Subcutaneous adipose tissue (tissue), 4 donors: ENCODE results near the gene ABCC1. TPM values are rescaled to one million over a fixed set of nuclear protein-coding genes. Genes with fewer than 3 reads are reported as not detected.

ENCODE experiments used
- total RNA-seq, 4 donors: library from RNA; depleted of rRNA; stranded (reverse); fragments of >200 nt; gene quantifications; one replicate each; pipeline ENCODE4 v1.1.0, GENCODE V29; 2016
- TF ChIP-seq, protein P1 (sequence below): fragments of 450-650 bp; IDR thresholded peaks from one replicate; pipeline ENCODE4 v1.5.1; 2016; ENCODE audit warnings: low read depth, mild to moderate bottlenecking, control low read depth, antibody characterized with exemption, moderate library complexity

The ABCC1 gene
- total RNA-seq, 4 donors from 2014 or later: 16.1 to 23.6 (median 22.1) TPM

DNA sequence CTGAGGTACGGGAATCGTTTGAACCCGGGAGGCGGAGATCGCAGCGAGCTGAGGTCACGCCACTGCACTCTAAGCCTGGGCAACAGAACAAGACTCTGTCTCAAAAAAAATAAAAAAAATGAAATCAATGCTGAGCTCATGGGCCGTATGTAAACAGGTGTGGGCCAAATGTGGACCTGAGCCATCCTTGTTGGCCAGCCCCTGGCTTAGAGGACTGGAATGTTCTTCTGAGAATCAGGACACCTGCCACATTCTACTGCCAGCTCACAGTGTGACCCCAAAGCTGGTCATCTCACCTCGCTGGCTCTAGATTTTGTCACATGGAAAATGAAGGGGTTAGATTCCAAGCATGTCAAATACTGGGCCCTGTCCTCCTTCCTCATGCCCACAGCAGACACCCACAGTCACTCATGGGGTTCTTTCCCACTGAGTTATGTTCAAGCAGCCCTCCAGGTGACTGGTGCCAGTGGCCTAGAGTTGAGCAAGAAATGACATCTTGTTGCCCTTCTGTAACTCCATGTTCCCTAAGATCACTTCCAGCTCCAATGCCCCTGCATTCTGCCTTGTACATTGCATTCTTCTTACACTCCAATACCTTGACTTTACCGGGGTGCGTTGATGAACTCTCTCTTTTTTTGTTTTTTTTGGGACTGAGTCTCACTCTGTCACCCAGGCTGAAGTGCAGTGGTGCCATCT, 110.6 kb downstream of the ABCC1 start:
- TF ChIP-seq, protein P1, sequence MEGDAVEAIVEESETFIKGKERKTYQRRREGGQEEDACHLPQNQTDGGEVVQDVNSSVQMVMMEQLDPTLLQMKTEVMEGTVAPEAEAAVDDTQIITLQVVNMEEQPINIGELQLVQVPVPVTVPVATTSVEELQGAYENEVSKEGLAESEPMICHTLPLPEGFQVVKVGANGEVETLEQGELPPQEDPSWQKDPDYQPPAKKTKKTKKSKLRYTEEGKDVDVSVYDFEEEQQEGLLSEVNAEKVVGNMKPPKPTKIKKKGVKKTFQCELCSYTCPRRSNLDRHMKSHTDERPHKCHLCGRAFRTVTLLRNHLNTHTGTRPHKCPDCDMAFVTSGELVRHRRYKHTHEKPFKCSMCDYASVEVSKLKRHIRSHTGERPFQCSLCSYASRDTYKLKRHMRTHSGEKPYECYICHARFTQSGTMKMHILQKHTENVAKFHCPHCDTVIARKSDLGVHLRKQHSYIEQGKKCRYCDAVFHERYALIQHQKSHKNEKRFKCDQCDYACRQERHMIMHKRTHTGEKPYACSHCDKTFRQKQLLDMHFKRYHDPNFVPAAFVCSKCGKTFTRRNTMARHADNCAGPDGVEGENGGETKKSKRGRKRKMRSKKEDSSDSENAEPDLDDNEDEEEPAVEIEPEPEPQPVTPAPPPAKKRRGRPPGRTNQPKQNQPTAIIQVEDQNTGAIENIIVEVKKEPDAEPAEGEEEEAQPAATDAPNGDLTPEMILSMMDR: no peak

DNA sequence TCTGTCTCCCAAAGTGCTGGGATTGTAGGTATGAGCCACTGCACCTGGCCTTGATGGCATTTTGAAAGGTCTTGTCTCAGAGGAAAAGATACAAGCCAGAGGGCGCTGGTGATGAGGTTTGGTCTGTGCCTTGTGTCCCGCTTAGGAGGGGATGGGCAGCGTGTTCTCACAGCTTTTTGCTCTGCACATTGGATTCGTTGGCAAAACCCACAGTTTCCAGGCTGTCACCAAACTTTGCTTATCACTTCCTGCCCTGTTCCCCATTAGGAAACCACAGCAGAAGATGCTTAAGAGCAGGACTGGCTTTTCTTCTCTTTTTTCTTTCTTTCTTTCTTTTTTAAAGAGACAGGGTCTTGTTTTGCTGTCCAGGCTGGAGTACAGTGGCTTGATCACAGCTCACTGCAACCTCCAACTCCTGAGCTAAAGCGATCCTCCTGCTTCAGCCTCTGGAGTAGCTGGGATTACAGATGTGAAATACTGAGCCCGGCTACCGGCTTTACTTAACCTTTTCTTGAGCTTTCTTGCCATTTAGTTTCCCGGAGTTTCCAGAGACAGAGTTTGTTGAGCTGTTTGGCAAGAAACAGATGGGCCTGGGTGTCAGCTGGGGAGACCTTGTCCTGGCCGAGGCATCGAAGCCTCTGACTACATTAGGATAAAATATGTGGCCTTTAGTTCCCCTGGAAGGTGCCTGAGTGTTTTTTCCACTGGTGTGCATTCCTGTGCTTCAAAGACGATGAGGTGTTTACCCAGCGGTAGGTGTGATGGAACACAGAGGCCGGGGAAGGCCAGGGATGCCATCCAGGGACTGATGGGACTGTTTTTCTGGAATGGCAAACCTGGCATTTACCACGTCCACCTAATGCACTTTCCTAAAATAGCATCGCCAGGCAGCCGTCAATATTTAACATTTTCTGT, 112.9 kb downstream of the ABCC1 start:
- TF ChIP-seq, protein P1: no peak

DNA sequence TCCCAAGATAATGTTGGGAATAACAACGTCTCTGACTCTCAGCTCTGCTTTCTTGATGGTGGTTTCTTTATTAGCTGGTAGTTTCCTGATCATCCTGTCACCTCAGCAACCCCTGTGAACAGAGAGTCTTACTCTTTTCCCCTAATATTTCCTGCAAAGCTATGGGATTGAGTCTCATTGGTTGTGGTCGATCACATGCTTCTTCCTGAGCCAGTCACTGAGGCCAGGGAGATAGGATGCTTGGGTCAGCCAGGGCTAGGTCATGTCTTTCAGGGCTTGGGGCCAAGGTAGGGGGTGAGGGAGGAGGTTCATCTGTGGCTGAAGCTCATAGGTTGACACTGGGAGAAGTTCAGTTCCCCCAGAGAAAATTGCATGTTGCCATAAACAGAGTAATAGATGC, 114.3 kb downstream of the ABCC1 start:
- TF ChIP-seq, protein P1: no peak

DNA sequence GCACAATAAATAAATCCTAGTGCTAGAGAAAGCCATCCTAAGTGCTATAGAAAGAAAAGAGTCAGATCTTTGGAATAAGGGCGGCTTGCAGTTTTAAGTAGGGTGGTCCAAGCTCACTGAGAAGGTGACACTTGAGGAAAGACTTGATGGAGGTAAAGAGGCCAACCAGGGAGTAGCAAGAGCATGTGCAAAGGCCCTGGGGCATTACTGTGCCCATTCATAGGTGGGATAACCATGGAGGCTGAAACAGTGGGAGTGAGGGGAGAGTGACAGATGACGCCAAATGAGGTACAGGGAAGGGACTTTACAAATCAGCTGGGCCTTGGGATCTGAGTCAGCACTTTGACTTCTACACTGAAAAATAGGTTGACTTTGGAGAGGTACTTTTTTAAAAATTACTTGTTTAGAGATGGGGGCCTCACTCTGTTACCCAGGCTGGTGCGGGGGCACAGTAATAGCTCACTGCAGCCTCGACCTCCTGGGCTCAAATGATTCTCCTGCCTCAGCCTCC, 115.5 kb downstream of the ABCC1 start:
- TF ChIP-seq, protein P1: no peak

DNA sequence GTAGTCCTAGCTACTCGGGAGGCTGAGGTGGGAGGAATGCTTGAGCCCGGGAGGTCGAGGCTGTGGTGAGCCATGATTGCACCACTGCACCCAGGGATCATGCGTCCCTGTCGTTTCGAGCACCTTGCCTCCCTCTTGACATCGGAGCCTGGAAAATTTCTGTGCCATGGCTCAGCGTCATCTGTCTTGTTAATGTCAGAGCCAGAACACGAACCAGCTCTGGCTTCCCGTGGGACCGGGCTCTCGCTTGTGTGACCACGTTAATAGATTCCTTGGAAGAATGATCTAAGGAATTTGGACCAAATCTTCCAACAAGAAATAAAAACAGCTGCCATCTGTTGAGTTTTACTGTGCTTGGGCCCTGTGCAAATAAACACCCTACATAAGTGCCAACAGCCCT, 117.7 kb downstream of the ABCC1 start:
- TF ChIP-seq, protein P1: no peak

DNA sequence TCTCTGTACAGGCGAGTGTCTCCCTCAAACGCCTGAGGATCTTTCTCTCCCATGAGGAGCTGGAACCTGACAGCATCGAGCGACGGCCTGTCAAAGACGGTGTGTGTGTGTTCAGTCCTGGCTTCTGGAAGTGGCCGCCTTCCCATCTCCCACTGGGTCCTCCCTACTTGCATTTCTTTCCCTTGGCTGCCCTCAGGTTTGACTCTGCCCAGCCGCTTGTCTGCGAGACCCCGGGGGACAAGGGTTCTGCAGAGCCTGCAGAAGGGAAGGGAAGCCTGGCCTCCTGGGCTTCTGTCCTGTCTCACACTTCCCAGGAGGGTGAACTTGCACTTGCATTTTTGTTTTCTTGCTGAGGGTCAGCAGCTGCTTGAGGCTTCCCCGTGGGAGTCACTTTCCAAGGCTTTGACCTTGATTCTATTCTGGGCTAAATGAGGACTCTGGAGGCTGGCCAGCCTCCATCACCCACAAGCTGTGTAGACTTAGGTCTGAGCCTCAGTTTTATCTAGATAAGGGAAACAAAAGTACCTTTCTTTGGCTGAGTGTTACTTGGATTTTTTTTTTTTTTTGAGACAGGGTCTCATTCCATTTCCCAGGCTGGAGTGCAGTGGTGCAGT, 122.3 kb downstream of the ABCC1 start:
- TF ChIP-seq, protein P1: no peak

DNA sequence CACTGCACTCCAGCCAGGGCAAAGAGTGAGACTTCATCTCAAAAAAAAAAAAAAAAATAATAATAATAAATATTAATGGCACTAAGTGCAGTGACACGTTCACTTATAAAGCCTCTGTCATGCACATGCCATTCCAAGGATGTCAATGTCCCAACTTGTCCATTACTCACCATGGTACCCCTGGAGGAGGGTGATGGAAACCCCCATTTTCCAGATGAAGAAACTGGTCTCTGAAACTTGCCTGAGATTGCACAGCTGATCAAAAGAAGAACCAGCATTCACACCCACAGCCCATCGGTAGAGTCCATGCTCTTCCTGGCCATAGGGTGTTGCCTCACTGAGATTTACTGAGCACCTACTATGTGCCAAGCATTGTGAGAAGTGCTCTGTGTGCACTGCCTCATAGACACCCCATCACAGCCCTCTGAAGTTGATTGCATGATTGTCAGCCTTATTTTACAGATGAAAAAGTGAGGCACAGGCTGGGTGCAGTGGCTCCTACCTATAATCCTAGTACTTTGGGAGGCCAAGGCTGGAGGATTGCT, 123.7 kb downstream of the ABCC1 start:
- TF ChIP-seq, protein P1: no peak
